ENCODE measurements around the gene HEPACAM2.

Gene HEPACAM2

DNA sequence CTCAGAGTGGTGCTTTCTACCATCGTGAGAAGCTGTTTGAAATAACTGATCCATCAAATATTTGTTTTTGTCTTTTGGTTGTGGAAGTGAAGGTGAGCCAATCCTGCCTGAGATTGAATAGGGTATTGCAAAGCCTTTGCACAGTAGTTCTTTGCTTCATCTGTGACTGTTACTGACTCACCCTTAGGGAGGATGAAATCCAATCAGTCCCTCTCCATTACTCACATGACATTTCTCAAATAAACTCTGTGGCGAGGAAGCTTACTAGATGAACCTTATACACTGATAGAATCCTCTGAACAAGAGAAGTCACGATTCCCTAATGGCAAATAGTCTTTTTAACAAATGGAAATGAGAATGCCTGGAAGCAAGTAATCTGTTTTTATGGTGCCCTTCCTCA, 31.9 kb downstream of the HEPACAM2 start:
- no peak for TF ChIP-seq JUND (IDR thresholded peaks at IDR 0.05; ENCODE audit: low read depth)
- no peak for DNase-seq (ENCODE audit: low read depth in 1 of 2, low spot score in 1 of 2)
- in situ Hi-C loops (cut with HindIII; ENCODE audit: low pct_unique_long_range_greater_than_20kb, low sequenced_read_pairs), result no loop called here

DNA sequence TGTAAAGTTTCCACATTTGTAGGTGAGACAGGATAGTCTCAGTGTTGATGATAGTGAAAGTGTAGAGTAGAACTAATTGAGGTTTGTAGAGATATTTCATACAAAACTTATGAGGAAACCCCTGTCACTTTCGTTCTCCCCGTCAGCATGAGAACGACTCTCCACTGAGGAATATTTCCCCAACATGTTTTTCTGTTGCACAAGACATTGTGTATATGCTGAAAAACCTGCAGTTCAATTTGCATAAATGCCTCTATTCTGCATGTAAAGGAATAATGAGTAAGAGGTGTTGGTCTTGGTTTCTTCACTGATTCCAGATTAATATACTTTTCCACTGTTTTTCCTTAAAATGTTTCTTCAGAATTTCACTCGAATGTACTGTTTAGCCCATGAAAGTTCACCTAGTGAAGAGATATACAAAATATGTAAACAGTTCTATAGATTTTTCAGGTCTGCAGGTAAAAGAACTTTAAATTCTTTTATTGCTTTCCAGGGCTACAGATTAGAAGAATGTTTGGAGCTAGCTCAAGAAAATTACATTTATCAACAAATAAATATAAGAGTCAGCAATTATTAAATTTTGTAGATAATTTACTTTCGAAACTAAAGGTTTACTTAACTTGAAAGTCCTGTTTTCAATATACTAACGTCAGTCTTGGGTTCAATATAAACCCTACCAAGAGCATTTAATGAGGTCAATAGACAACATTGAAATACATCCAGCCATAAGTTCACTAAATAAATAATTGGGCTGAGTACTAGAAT, 37.2 kb downstream of the HEPACAM2 start:
- in situ Hi-C loops (cut with HindIII; ENCODE audit: low pct_unique_long_range_greater_than_20kb, low sequenced_read_pairs), result no loop called here
- no peak for DNase-seq (ENCODE audit: low read depth in 1 of 2, low spot score in 1 of 2)
- TF ChIP-seq JUND (IDR thresholded peaks at IDR 0.05; ENCODE audit: low read depth), result no peak

DNA sequence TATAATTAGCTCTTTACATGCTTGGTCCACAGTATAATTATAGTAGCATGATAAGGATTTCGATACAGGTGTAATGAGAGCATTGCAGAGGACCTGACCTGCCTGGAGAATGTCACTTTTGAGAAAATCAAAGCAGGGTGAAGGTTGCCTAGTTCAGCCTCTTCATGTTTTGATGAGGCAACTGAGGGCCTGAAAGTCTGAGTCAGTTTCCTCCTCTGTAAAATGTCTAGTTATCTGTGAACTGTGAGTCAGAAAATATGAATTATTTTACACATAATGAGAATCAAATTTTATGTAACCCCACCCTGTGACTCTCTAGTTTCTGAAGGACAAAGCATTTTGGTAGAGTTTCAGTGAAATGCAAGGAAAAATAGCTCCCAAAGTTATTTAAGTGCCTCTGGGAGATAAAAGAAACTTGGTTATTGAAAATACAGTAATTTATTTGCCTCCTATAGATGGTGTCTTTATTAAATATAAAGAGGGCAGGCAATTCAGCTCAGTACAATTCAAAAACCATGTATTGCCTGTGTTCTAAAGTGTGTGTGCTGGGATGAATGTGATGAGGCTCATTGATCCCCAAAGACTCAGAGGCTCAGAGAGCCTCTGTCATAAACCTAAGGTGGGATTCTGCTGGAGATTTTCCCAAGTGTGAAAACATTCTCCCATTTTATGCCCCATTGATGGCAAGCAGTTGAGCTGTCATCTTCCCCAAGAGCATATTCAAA, 40.8 kb downstream of the HEPACAM2 start:
- DNase-seq (ENCODE audit: low read depth in 1 of 2, low spot score in 1 of 2), result no peak
- no peak for TF ChIP-seq JUND (IDR thresholded peaks at IDR 0.05; ENCODE audit: low read depth)
- in situ Hi-C loops (cut with HindIII; ENCODE audit: low pct_unique_long_range_greater_than_20kb, low sequenced_read_pairs), result no loop called here

DNA sequence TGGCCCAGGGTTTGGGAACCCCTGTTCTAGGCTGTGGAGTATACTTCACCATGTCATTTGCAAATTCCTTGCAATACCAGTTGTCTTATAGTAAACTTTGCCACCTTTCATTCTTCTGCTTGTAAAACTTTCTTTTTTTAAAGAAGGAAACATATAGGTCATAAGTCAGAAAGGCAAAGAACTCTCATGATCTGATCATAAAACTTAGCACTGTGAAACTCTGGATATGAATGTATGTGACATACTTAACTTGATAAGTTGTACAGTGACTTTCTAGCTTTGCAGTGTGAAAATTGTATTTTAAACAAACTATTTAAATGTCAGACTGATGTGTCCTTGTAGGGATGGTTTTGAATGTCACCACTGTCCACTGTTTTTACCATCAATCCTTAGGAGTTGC, 47.1 kb downstream of the HEPACAM2 start:
- DNase-seq (ENCODE audit: low read depth in 1 of 2, low spot score in 1 of 2), result no peak
- in situ Hi-C loops (cut with HindIII; ENCODE audit: low pct_unique_long_range_greater_than_20kb, low sequenced_read_pairs), result no loop called here

DNA sequence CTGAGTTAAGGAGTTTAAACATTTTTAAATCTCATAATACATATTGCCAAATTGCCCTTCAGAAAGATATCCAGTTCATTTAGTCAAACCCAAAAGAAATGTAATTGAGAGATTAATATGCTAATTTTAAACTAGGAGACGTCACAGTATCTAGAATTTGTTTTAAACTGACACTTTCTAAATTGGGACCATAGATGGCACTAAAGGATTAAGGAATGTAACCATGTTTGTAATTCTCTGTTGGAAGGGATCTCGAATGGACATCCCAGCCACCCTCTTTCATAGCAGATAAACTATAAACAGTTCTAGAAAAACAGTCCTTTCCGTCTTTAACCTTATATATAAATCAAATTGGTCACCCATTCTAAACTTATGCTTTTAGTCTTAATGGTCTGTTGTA, 48.1 kb downstream of the HEPACAM2 start:
- in situ Hi-C loops (cut with HindIII; ENCODE audit: low pct_unique_long_range_greater_than_20kb, low sequenced_read_pairs), result no loop called here
- no peak for TF ChIP-seq JUND (IDR thresholded peaks at IDR 0.05; ENCODE audit: low read depth)
- peak; percentile 3 to 42 for DNase-seq (ENCODE audit: low read depth in 1 of 2, low spot score in 1 of 2)

More for the DNA sequence above, 47.1 kb downstream of the HEPACAM2 start:
- no peak for TF ChIP-seq JUND (IDR thresholded peaks at IDR 0.05; ENCODE audit: low read depth)

DNA sequence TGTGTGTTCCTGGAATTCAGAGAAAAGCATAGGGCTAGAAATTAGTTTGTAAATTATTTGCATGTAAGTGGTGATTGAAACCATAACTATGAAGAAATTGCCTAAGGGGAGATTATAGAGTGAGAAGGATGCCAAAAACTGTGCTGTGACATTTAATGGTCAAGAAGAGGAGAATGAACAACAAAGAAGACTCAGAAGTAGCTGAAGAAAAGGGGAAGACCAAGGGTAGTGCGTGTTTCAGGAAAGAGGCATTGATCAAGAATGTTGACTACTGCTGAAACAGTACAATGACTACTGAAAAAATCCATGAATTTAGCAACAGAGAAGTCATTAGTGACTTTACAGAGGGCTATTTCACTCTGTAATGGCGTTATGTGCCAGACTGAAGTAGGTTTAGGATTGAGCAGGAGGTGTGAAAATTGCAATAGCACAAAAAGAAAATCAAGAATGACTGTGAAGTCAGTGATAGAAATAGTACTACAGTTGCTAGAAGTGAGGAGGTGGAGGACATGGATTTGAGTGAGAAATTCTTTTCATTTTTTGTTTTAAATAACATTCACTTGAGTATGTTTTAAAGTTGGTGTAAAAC, 49.2 kb downstream of the HEPACAM2 start:
- in situ Hi-C loops (cut with HindIII; ENCODE audit: low pct_unique_long_range_greater_than_20kb, low sequenced_read_pairs), result no loop called here
- no peak for DNase-seq (ENCODE audit: low read depth in 1 of 2, low spot score in 1 of 2)
- TF ChIP-seq JUND (IDR thresholded peaks at IDR 0.05; ENCODE audit: low read depth), result no peak

DNA sequence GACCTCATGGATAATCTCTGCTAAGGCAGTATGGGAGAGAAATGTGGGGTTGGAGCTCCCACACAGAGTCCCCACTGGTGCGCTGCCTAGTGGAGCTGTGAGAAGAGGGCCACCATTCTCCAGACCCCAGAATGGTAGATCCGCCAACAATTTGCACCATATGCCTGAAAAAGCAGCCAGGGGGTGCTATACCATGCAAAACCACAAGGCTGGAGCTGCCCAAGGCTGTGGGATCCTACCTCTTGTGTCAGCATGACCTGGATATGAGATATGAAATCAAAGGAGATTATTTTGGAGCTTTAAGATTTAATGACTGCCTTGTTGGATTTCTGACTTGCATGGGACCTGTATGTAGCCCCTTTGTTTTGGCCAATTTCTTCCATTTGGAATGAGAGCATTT, 51.0 kb downstream of the HEPACAM2 start:
- TF ChIP-seq JUND (IDR thresholded peaks at IDR 0.05; ENCODE audit: low read depth), result no peak
- in situ Hi-C loops (cut with HindIII; ENCODE audit: low pct_unique_long_range_greater_than_20kb, low sequenced_read_pairs), result no loop called here
- DNase-seq (ENCODE audit: low read depth in 1 of 2, low spot score in 1 of 2), result no peak

DNA sequence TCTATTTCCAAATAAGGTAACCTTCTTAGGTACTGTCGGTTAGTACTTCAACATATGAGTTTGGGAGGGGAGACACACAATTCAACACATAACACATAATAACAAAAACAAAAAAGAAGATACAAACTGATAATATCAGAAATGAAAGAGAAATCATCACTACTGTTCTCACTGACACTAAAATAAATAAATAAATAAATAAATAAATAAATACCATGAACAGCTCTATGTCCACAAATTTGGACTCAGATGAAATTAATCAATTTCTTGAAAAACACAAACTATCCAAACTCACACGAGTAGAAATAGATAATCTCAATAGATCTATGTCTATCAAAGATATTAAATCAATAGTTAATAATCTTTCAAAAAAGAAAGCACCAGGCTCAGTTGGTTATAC, 53.6 kb downstream of the HEPACAM2 start:
- no peak for DNase-seq (ENCODE audit: low read depth in 1 of 2, low spot score in 1 of 2)
- in situ Hi-C loops (cut with HindIII; ENCODE audit: low pct_unique_long_range_greater_than_20kb, low sequenced_read_pairs), result no loop called here
- TF ChIP-seq JUND (IDR thresholded peaks at IDR 0.05; ENCODE audit: low read depth), result no peak

DNA sequence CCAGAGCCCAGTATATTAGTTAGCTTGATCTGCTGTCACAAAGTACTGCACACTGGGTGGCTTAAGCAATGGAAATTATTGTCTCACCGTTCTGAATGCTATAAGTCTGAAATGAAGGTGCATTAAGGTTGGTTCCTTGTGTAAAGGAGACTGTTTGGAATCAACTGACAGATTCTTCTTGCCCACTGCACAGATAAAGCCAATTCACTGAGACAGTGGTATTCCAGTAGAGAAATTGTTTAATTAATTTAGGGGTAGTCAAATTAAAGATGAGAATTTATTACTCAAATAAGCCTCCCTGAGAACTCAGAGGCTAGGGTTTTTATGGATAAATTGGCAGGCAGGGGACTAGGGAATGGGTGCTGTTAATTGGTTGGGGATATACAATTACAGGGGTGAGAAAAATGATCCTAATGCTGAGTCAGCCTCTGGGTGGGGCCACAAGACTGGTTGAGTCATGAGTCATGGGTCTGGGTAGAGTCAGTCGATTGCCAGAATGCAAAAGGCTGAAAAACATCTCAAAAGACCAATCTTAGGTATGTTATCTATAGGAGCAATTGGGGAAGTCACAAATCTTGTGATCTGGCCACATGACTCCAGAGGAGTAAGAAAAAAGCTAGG, 54.6 kb downstream of the HEPACAM2 start:
- TF ChIP-seq JUND (IDR thresholded peaks at IDR 0.05; ENCODE audit: low read depth), result no peak
- in situ Hi-C loops (cut with HindIII; ENCODE audit: low pct_unique_long_range_greater_than_20kb, low sequenced_read_pairs), result no loop called here
- DNase-seq (ENCODE audit: low read depth in 1 of 2, low spot score in 1 of 2), result no peak

DNA sequence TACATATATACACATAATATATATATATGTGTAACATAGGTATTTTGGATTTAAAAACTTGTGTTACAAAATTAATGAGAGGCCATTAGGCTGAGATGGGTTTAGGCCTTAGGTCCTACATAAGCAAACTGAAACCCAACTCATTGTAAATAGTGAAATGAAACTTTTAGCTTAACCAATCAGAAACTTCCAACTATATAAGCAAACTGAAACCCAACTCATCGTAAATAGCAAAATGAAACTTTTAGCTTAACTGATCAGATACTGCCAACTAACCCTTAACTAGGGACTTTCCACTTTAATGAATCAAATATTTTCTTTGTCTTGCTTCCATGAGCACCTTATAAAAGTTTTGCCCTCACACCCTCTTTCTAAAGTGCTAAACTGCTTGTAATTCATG, 60.8 kb downstream of the HEPACAM2 start:
- DNase-seq (ENCODE audit: low read depth in 1 of 2, low spot score in 1 of 2), result no peak
- TF ChIP-seq JUND (IDR thresholded peaks at IDR 0.05; ENCODE audit: low read depth), result no peak
- in situ Hi-C loops (cut with HindIII; ENCODE audit: low pct_unique_long_range_greater_than_20kb, low sequenced_read_pairs), result no loop called here

DNA sequence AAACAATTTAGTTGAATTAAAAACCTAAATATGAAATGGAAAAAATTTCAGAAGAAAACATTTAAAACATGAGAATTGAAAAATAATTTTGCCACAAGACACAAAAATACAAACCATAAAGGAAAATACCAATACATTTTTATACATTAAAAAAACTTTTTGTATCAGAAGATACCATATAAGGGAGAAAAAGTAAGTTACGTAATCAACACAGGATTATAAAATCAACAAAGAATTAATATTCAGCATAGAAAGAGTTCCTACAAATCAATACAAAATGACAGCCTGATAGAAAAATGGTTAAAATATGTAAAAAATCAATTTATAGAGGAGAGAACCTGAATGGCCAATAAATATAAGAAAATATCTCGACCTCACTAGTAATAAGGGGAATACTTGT, 61.5 kb downstream of the HEPACAM2 start:
- no peak for TF ChIP-seq JUND (IDR thresholded peaks at IDR 0.05; ENCODE audit: low read depth)
- DNase-seq (ENCODE audit: low read depth in 1 of 2, low spot score in 1 of 2), result no peak
- in situ Hi-C loops (cut with HindIII; ENCODE audit: low pct_unique_long_range_greater_than_20kb, low sequenced_read_pairs), result no loop called here

DNA sequence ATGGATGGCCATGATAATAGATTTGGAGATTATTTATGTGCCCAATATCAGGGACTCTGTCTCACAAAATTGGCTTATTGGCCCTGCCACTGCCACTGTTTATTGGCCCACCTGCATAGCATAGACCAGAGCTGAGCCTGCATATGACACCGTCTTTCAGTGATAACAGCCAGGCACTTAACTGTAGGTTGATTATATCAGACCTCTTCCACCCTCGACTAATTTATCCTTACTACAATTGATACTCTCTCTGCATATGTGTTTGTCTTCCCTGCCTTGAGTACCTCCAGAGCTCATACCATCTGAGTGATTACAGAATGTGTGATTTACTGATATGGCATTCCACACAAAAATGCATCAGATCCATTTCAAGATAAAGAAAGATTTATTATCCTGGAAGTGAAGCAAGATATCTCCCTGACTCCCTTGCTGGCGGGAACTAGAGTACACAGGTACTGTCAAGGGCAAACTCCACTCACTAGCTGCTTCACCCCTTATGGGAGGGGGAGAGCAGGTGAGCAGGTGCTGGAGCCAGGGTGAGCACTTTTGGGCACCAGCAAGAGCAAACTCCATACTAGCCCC, 65.0 kb downstream of the HEPACAM2 start:
- DNase-seq (ENCODE audit: low read depth in 1 of 2, low spot score in 1 of 2), result no peak
- TF ChIP-seq JUND (IDR thresholded peaks at IDR 0.05; ENCODE audit: low read depth), result no peak
- in situ Hi-C loops (cut with HindIII; ENCODE audit: low pct_unique_long_range_greater_than_20kb, low sequenced_read_pairs), result no loop called here

Data from T47D (cell line).